T follicular helper cell (primary cell): ENCODE measurements around the gene PPBP.

Experiments used
- DNase-seq: peaks from one replicate; pipeline ENCODE4 v3.0.0-alpha.2; 2020; ENCODE audit warnings: low read depth

PPBP gene

DNA sequence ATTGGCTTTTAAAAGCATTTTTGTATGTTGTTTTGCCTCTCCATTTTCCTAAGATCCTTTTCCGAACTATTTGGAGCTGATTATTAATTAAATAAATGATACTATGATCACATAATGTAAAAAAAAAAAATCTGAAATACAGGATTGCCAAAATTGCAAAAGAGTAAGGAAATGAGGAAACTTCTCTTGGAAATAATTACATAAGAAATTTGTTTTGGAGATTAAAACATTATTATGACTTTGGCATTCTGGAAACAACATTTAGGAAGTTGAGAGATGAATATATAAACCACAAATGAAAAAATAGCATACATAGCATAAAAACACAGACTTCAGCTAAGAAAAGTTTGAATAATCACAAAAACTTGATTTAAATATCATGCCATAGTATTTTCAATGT, 39.7 kb downstream of the PPBP start:
- DNase-seq: no peak

DNA sequence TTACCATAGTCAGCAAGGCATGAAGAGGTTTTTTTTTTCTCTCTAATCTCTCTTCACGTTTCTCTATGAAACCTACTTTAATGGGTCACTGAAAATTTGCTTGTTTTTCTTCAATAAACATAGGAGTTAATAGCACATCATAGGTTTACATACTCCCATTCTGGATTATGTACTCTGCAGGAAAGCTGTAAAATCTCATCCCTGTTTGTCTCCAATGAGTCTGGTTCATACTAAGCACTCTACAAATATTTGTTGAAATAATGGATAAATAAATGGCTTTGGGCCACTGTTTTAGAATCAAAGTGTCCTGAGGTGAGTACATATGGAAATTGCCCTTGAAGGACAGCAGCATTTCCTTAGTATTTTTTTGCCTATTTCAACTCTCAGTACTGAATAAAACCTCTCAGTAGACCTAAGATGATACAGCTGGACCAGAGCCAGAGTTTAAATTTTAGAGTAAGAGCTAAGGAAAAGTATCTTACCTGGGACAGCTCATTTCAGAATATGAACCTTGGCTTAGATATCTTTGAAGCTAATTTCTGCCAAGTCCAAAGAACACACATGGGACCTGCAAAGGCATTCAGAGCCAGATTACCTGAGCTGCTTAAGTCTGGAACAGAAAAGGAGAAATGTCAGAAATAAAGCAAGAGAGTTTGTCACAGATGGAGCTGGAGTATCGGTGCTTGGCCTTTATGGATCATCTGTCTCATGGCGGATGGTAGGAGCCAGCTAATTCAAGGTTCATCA, 40.6 kb downstream of the PPBP start:
- no peak for DNase-seq

DNA sequence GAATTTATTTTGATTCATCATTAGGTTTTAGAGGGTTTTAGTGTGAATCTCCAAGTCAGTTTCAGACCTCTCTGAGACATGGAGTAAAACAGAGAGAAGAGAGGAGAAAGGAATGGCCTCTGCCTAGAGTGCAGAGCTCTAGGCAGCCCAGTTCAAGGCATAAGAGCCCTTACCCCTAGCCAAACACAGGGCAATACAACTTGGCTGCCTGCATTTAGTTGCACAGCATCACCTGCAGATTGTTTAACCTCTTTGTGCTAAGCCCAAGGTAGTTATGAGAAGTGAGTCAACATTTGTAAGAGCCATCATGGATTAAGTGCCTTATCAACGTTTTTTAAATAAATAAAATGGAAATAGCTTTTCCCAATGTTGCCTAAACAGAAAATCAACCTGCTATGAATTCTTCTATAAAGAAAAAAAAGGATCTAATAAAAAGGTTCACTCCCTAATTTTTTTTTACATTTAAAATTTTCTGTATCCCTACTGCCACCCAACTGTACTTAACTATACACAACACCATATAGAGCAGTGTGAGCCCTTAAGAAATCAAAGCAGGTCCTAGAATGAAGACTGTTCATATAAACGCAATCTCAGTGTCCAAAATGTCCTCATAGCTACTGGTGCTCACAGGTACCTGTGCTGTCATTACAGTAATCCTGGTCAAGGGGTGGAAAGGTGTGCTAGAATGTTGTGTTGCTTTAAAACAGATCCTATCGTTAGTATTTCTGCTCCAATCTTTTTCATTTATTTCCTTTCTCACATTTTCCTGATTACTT, 42.1 kb downstream of the PPBP start:
- no peak for DNase-seq

DNA sequence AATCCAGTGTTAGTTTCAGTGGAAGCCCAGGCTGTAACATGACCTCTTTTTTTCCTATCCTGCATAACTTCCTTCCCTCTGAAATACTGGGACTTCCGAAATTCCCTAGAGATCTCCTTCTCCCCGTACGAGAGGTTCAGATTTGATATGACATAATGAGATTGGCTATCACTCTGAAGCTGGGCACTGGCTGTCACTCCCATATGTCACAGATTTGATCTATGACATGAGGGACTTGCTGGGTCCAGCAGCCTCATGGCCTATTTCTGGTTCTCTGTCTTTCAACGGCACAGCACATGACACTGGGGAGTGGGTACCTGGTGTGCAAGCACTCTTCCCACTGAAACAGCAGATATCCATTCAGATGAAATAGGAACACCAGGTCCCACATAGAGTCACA, 42.9 kb downstream of the PPBP start:
- no peak for DNase-seq

DNA sequence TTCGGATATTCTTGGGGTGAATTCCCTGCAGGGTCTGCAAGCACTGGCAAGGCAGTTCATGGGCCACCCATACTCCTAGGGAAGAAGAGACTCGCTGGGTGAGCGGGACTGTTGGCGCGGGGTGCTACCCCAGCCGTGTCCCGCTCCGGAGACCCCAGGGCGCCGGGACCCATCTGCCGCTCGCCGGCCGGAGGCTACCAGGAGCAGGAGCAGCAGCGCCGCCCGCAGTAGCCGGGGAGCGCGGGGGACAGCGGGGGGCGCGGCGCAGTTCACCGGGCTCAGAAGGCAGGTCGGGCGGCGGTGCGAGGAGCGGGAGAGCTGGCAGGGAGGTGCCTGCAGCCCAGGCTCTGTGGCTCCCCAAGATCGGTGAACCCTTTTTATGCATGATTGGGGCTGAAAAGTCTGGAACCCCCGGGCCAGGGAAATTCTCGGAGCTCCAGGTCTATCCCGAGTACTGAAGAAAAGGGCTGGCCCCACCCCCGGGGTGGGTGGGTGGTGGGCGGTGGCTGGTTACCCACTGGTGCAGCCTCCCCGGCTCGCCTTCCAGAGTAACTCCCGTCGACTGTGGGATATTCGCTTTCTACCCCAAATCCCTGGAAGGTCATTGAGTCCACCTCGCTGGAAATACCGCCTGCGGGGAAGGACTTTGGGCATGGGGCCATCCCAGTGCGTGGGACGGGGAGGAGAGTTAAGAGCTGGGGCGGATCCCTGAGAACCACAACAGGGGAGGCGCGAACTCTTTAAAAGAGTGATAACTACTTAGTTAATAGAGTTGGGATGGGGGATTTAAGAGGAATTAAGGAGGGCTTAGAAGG, 43.7 kb downstream of the PPBP start:
- DNase-seq: no peak

DNA sequence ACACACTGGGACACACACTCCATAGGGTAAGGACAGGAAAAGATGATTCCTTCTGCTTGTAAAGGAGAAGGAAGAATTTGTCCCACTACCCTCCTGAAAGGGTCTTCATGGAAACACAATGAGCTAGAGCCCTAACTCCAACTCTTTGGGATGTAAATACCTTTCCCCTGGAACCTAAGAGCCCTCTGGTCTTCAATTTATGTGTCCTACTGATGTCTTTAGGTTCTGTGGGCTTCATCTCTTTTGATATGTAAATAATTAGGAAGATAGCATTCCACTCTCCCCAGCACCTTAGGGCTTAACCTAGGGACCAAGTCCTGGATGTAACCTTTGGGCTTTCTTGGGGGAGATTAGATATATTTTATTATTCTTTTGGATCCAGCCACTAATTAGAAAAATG, 44.4 kb downstream of the PPBP start:
- no peak for DNase-seq

DNA sequence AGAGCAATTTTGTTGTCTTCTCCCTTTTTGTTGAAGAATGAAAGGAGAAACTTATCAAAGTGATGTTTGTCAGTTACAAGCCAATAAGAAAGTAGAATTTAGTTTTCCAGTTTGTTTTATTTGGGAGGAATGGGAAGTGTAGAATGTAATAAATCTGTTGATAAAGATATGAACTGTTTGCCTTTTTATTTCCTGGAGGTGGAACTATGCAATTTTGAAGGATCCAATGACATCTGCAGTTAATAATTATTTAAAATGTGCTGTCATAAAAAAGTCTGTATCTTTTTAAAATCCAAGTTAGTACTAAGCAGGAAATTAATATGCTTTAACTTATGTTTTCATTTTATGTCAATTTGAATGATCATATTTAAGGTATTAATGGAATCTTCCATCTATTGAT, 51.0 kb downstream of the PPBP start:
- no peak for DNase-seq
